GM23338 (cell line): ENCODE measurements around the gene SUSD2.

Experiments used
- CREB1 ChIP-seq: fragments of 250-450 bp; sonication (Bioruptor Pico); IDR thresholded peaks from 2 replicates; pipeline ENCODE4 v1.5.0; 2020; ENCODE audit warnings: low read depth, mild to moderate bottlenecking, moderate library complexity
- CTCF ChIP-seq, 2 experiments: fragments of 200-600 bp in 1 of 2; sonication (generic) in 1 of 2; conservative IDR thresholded peaks; 2 replicates each; pipeline versions ENCODE4 v1.5.1 to v1.6.1; 2016 to 2017; ENCODE audit warnings: antibody characterized with exemption in 2 of 2, low read depth in 2 of 2, mild to moderate bottlenecking in 2 of 2, moderate library complexity in 1 of 2
- EZH2 ChIP-seq: fragments of 200-600 bp; sonication (generic); IDR thresholded peaks from one replicate; pipeline ENCODE4 v1.8.0; 2017; ENCODE audit warnings: antibody characterized with exemption, mild to moderate bottlenecking, low read depth; ENCODE audit not compliant: unreplicated experiment
- EZH2phosphoT487 ChIP-seq: fragments of 200-600 bp; sonication (generic); IDR thresholded peaks from one replicate; pipeline ENCODE4 v1.8.1; 2018; ENCODE audit warnings: antibody characterized with exemption; ENCODE audit not compliant: unreplicated experiment
- JUNB ChIP-seq: IDR thresholded peaks from one replicate; pipeline ENCODE4 v1.6.1; 2016; ENCODE audit warnings: antibody characterized with exemption; ENCODE audit not compliant: unreplicated experiment
- POLR2AphosphoS5 ChIP-seq: IDR thresholded peaks from 2 replicates; pipeline ENCODE4 v1.6.1; 2016; ENCODE audit warnings: antibody characterized with exemption, low read depth
- REST ChIP-seq: IDR thresholded peaks from one replicate; pipeline ENCODE4 v1.6.1; 2018; ENCODE audit warnings: antibody characterized with exemption; ENCODE audit not compliant: unreplicated experiment
- STAT1 ChIP-seq: IDR thresholded peaks from one replicate; pipeline ENCODE4 v1.6.1; 2016; ENCODE audit warnings: antibody characterized with exemption; ENCODE audit not compliant: unreplicated experiment

GRCh38 chr22:24184057-24184798, 2.9 kb downstream of the SUSD2 start:
- TF ChIP-seq EZH2phosphoT487 (no peak), CTCF (conservative IDR thresholded peaks at IDR 0.05; ENCODE audit: low read depth in 2 of 2) (no peak), POLR2AphosphoS5 (no peak), CREB1 (CRISPR knock-in tag) (no peak), STAT1 (no peak), JUNB (no peak), EZH2 (no peak), REST (no peak)
